ENCODE data around the gene ATG16L1. TPM values are rescaled to one million over a fixed set of nuclear protein-coding genes. Genes with fewer than 3 reads are reported as not detected.

ATG16L1 gene
- total and polyA plus RNA-seq, 2 experiments from 2014 or later = 15.3 to 37.9 TPM

- H3K9me2 ChIP-seq (ENCODE audit: insufficient read depth) = no peaks in the 10 kb centered on the region
- H3K27ac Mint-ChIP-seq = no peak overlapping the region
- no peaks in the 10 kb centered on the region for H3K36me3 Mint-ChIP-seq (ENCODE audit: low read depth)
- no peaks in the 10 kb centered on the region for H3K36me3 ChIP-seq (ENCODE audit: insufficient read depth)
- no peak overlapping the region for H2AFZ ChIP-seq
- no peaks in the 10 kb centered on the region for H3K4me1 ChIP-seq (ENCODE audit: insufficient read depth)
- H3K27me3 ChIP-seq (ENCODE audit: insufficient read depth) = no peaks in the 10 kb centered on the region
- no peaks in the 10 kb centered on the region for H3K9me3 Mint-ChIP-seq
- no peaks in the 10 kb centered on the region for H4K20me1 ChIP-seq (replicated peaks; ENCODE audit: insufficient read depth)
- H3K4me2 ChIP-seq = no peak overlapping the region
- H3K27me3 Mint-ChIP-seq (ENCODE audit: insufficient read depth, low read depth, poor library complexity) = no peaks in the 10 kb centered on the region
- no peak overlapping the region for H3K27ac ChIP-seq (ENCODE audit: low read depth)
- H3K4me3 ChIP-seq = no peak overlapping the region
- H3K4me3 Mint-ChIP-seq = no peak overlapping the region
- no peaks in the 10 kb centered on the region for H3F3A ChIP-seq (replicated peaks; ENCODE audit: low read depth)
- H3K4me1 Mint-ChIP-seq = no peaks in the 10 kb centered on the region
- ATAC-seq = no peak
- DNase-seq (ENCODE audit: low spot score) = no peak
- no peak for TF ChIP-seq ZNF331 (CRISPR knock-in tag; IDR thresholded peaks at IDR 0.05; ENCODE audit: low read depth)
- TF ChIP-seq STAT1 (IDR thresholded peaks at IDR 0.05; ENCODE audit: unreplicated experiment) = no peak
- no peak for TF ChIP-seq CTCF (conservative IDR thresholded peaks at IDR 0.05; ENCODE audit: low read depth in 2 of 2)
- TF ChIP-seq EZH2phosphoT487 (IDR thresholded peaks at IDR 0.05; ENCODE audit: unreplicated experiment) = no peak
- TF ChIP-seq ETS1 (IDR thresholded peaks at IDR 0.05) = no peak
- TF ChIP-seq ZNF462 (CRISPR knock-in tag; IDR thresholded peaks at IDR 0.05) = no peak
- no peak for TF ChIP-seq NANOG (IDR thresholded peaks at IDR 0.05; ENCODE audit: borderline replicate concordance)
- no peak for TF ChIP-seq EZH2 (IDR thresholded peaks at IDR 0.05; ENCODE audit: low read depth, unreplicated experiment)
- TF ChIP-seq JUNB (IDR thresholded peaks at IDR 0.05; ENCODE audit: unreplicated experiment) = no peak
- no peak for TF ChIP-seq CREB1 (CRISPR knock-in tag; IDR thresholded peaks at IDR 0.05; ENCODE audit: low read depth)
- H3K79me2 ChIP-seq (replicated peaks; ENCODE audit: insufficient read depth) = no peaks in the 10 kb centered on the region
Measured at GRCh38 chr2:233317196-233317943, 65.9 kb downstream of the ATG16L1 start.
